Ishikawa (cell line): ENCODE data around the gene DPYD.

ENCODE experiments used
- CEBPB ChIP-seq: IDR thresholded peaks from 2 replicates; pipeline ENCODE4 v1.6.1; 2012
- CREB1 ChIP-seq: IDR thresholded peaks from 2 replicates; pipeline ENCODE4 v1.6.1; 2012; ENCODE audit warnings: low read depth
- EGR1 ChIP-seq: IDR thresholded peaks from 2 replicates; pipeline ENCODE4 v1.6.1; 2012
- EP300 ChIP-seq: IDR thresholded peaks from 2 replicates; pipeline ENCODE4 v1.6.1; 2012; ENCODE audit warnings: borderline replicate concordance
- FOXM1 ChIP-seq: IDR thresholded peaks from 2 replicates; pipeline ENCODE4 v1.6.1; 2012; ENCODE audit warnings: low read depth, borderline replicate concordance
- NFIC ChIP-seq: IDR thresholded peaks from 2 replicates; pipeline ENCODE4 v1.6.1; 2012
- RAD21 ChIP-seq: IDR thresholded peaks from 2 replicates; pipeline ENCODE4 v1.6.1; 2012; ENCODE audit warnings: low read depth
- REST ChIP-seq: IDR thresholded peaks from 2 replicates; pipeline ENCODE4 v1.6.1; 2012; ENCODE audit warnings: low read depth, mild to moderate bottlenecking
- TAF1 ChIP-seq: IDR thresholded peaks from 2 replicates; pipeline ENCODE4 v1.6.1; 2012; ENCODE audit warnings: low read depth, mild to moderate bottlenecking
- TCF12 ChIP-seq: IDR thresholded peaks from 2 replicates; pipeline ENCODE4 v1.6.1; 2012; ENCODE audit warnings: low read depth
- TEAD4 ChIP-seq: IDR thresholded peaks from 2 replicates; pipeline ENCODE4 v1.6.1; 2012
- YY1 ChIP-seq: IDR thresholded peaks from 2 replicates; pipeline ENCODE4 v1.6.1; 2012; ENCODE audit warnings: low read depth
- ZBTB7A ChIP-seq: IDR thresholded peaks from 2 replicates; pipeline ENCODE4 v1.6.1; 2012; ENCODE audit warnings: low read depth
- TF ChIP-seq, protein P1 (sequence below): IDR thresholded peaks from 2 replicates; pipeline ENCODE4 v1.6.1; 2012
- TF ChIP-seq, protein P2 (sequence below): IDR thresholded peaks from 2 replicates; pipeline ENCODE4 v1.6.1; 2012

Gene DPYD

DNA sequence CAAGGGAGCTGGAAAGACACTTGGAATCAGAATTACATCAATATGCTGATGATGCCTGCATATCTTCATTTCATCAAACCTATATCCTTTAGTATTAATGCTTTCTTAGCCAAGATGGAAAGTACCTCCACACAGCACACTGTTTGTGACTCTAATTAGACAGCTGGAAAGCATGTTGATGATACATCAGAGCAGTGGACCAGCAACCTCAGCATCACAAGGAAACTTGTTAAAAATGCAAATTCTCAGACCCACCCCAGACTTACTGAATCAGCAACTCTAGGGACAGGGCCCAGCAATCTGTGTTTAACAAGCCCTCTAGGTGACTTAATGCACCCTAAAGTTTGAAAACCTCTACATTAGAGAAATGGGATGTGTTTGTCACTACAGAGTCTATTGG is 332.1 kb downstream of the DPYD start:
- TF ChIP-seq REST (no peak), EP300 (no peak), NFIC (no peak), FOXM1 (no peak), CREB1 (no peak), YY1 (no peak), RAD21 (no peak), CEBPB (no peak)
- TF ChIP-seq, protein P1, sequence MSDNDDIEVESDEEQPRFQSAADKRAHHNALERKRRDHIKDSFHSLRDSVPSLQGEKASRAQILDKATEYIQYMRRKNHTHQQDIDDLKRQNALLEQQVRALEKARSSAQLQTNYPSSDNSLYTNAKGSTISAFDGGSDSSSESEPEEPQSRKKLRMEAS: no peak
- TF ChIP-seq, protein P2, sequence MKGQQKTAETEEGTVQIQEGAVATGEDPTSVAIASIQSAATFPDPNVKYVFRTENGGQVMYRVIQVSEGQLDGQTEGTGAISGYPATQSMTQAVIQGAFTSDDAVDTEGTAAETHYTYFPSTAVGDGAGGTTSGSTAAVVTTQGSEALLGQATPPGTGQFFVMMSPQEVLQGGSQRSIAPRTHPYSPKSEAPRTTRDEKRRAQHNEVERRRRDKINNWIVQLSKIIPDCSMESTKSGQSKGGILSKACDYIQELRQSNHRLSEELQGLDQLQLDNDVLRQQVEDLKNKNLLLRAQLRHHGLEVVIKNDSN: no peak

- TF ChIP-seq EGR1 (no peak), TEAD4 (peak; percentile 57)
Observed at GRCh38 chr1:97581614-97582051, 339.2 kb downstream of the DPYD start.

DNA sequence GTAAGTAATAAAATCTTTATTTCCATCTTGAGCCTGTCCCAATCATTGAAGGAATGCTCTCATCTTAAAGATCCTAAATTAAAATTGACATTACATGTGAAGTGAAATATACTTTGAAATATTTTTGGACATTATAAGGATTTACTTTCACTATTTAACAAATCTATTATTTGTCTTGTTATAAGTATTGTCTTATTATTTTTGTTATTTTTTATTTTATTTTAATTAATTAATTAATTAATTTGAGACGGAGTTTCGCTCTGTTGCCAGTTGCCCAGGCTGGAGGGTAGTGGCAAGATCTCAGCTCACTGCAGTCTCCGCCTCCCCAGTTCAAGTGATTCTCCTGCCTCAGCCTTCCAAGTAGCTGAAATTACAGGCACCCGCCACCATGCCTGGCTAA is 343.2 kb downstream of the DPYD start:
- TF ChIP-seq, protein P2: no peak
- TF ChIP-seq RAD21 (no peak), FOXM1 (no peak), YY1 (no peak), NFIC (no peak), TCF12 (no peak), CEBPB (no peak), TEAD4 (no peak), ZBTB7A (no peak), EGR1 (no peak), CREB1 (no peak), TAF1 (no peak), REST (no peak), EP300 (no peak)
- TF ChIP-seq, protein P1: no peak

GRCh38 chr1:97573553-97573952 is 347.3 kb downstream of the DPYD start:
- TF ChIP-seq NFIC (no peak), ZBTB7A (no peak)

- TF ChIP-seq NFIC (no peak), TCF12 (no peak), ZBTB7A (no peak), CREB1 (no peak), EP300 (no peak), REST (no peak), TEAD4 (no peak), FOXM1 (no peak), YY1 (no peak)
- TF ChIP-seq, protein P1: no peak
Observed at GRCh38 chr1:97572561-97572960, 348.3 kb downstream of the DPYD start.
